NCI-H2227 treated with DMSO at 0.1 percent for 48 hours (cell line): ENCODE data around the gene HIRA.
"Not testable (repeated sequence)": the region's sequence is repeated elsewhere in the genome, so short reads cannot be mapped to it uniquely, and the experiment has no call there.

ENCODE experiments used
- DNase-seq: peaks from one replicate; lab custom pipeline; 2025; lab: John Stamatoyannopoulos, UW

The HIRA gene

DNA sequence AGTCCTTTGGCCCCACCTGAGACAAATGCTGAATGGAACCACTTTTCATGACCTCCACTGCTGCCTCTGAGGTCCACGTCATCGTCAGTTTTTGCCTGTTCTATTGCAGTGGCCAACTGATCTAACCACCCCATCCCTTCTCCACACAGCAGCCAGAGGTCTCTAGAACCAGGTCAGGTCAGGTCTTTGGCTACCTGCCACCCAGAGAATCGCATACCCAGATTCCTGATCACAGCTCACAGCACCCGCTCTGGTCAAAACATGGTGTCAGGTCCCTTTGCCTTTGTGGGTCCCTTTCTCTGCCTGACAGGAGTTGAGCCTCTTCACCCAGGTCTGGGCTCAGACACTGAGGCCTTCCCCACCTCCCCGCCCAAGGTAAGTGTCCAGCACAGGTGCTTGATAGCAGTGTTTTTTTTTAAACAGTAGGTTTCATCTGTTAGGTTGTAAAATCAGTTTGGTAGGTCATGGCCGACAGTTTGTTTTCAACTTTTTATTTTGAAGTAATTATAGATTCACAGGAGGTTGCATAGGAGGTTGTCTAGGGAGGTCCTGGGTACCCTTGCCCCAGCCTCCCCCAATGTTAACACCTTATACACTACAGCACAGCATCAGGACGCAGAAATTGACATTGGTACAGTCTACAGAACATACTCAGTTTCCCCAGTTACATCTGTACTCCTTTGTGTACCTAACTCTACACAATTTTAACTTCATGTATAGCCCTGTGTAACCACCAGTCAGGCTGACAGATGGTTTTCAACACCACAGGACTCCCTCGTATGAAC, 9.1 kb upstream of the HIRA start:
- DNase-seq = no peak

DNA sequence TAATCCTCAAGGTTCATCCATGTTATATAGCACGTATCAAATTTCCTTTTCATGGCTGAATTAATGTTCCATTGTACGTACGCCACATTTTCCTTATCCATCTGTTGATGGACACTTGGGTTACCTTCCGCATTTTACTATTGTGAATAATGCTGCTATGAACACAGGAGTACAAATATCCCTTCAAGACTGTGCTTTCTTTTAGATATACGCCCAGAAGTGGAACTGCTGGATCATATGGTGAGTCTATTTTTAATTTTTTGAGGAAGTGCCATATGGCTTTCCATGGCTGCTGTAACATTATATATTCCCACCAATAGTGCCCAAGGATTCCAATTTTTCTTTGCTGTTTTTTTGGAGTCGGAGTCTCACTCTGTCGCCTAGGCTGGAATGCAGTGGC, 6.8 kb upstream of the HIRA start:
- no peak for DNase-seq

DNA sequence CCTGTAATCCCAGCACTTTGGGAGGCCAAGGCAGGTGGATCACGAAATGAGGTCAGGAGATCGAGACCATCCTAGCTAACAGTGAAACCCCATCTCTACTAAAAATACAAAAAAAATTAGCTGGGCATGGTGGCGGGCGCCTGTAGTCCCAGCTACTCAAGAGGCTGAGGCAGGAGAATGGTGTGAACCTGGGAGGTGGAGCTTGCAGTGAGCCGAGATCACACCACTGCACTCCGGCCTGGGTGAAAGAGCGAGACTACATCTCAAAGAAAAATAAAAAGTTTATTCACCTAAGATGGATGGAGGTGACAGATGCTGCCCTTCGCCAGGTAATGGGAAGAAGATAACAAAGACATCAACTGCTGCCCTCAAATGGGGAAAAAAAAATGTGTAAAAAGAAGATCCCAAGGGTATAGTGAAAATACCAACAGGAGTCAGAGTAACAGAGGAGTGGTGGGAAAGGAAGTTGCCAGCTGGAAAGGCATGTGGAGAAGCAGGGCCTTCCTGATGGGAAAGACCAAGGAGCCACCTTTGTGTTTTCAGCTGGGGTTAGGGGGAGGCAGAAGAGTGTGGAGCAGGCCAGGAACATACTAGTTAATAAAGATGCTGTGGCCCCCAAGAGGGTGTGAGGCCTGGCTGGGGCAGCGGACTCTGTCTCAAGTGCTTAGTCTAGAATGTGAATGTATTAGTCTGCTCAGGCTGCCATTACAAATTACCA, 5.1 kb upstream of the HIRA start:
- not testable (repeated sequence) for DNase-seq

DNA sequence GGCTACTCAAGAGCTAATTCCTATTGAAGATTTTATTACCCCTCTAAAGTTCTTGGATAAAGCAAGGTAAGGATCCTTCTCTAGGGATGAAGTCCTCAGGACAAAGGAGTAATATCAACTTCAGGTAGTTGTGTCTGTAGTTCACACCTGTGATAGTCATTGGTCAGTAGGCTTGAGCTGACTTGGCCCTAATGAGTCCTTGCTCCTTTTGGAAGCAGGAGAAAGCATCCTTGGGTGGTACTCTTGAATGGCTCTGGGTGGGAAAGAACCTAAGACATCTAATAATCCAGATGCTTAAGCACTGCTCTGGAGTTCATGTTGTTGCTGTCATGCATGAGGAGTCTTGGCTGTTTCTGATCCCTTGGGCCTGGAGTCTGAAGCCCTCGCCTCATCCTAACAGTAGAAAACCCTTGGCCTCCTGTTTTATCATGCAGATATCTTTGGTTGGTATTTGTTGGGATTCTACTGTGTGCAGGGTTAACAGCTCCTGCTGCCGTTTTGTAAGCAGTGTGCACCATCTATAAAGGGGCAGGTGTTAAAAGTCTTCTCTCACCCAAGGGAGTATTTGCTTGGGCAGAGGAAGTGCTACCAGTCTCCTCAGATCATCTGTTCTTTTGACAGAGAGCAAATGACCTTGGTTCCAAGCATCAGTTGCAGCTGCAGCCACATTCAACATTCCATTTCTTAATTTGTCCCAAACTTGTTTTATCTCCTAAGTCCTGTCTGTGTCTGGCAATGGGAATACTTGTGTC, 3.5 kb upstream of the HIRA start:
- no peak for DNase-seq

DNA sequence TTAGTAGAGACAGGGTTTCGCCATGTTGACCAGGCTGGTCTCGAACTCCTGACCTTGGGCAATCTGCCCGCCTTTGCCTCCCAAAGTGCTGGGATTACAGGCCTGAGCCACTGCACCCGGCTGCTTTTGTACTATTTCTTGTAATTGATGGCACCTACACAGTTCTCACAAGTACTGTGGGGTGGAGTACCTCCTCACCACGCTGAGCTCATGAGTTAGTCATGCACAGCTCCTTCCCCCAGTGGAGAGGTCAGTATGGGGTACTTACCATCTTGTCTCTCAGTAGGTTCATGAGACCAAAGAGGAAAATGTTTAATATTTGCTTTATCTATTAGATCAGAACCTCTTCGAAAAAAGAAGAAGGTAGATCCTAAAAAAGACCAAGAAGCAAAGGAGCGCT, 2.9 kb upstream of the HIRA start:
- DNase-seq = no peak

DNA sequence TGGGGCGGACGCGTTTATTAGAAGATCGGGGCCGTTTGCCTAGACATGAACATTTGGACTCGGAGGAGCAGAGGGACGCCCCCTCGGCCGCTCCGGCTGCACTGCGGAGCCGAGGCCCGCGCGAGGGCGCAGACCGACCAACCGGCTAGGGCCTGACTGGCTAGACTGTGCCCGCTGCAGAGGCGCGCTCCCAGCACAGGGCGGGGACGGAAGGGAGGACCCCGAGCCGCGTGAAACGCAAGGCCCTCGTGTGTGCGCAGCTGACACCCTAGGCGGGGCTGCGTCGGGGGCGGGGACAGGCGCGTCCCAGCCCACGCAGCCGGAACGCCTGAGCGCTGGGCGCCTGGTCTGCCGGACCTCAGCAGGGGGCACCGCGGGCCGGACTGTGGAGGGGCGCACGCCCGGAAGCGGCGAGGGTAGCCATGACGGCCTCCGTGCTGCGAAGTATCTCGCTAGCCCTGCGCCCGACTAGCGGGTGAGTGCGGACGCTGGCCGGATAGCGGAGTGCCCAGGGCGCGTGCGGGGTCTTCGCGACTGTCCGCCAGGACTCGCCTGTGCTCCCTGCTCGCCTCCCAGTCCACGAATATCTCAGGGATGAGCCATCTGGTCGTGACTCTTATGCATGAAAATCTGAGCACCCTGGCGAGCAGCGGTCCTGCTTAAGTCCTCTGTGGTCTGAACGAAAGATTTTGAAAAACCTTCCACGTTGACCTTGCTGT, 759 bp upstream of the HIRA start, which contains the start of gene MRPL40:
MRPL40 (plus strand) TSS at position 413 of the 719 bp plus-strand sequence; CDS start at position 423, 10 bp downstream.
- peak; percentile 88 for DNase-seq

DNA sequence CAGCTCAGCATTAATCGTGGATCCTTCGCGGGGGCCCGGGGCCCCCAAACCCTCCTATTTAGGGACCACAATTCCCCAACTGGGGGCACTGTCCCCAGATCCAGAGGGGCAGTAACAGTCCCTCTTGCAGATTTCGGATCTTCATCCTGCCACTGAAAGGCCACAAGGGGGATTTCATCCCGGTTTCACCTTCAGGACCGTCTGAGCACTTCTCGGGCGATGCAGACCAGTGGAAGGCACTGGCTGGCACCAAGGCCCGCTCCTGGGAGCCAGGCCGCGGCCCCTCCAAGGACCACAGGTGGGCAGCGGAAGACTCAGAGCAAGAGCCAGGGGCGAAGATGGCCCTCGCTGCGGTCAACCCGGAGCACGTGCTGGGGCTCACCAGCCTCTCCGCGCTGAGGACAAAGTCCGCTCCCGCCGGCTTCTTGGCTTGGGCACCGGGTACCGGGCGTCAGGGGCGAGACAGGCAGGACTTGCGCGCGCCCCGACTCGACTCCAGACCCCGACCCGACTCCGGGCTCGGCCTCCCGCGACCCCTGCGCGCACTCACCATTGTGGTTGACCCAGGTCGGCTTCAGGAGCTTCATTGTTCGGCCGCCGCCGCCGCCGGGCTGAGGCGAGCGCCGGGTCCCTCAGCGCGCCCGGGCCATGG, 517 bp downstream of the HIRA start:
- DNase-seq = no peak

DNA sequence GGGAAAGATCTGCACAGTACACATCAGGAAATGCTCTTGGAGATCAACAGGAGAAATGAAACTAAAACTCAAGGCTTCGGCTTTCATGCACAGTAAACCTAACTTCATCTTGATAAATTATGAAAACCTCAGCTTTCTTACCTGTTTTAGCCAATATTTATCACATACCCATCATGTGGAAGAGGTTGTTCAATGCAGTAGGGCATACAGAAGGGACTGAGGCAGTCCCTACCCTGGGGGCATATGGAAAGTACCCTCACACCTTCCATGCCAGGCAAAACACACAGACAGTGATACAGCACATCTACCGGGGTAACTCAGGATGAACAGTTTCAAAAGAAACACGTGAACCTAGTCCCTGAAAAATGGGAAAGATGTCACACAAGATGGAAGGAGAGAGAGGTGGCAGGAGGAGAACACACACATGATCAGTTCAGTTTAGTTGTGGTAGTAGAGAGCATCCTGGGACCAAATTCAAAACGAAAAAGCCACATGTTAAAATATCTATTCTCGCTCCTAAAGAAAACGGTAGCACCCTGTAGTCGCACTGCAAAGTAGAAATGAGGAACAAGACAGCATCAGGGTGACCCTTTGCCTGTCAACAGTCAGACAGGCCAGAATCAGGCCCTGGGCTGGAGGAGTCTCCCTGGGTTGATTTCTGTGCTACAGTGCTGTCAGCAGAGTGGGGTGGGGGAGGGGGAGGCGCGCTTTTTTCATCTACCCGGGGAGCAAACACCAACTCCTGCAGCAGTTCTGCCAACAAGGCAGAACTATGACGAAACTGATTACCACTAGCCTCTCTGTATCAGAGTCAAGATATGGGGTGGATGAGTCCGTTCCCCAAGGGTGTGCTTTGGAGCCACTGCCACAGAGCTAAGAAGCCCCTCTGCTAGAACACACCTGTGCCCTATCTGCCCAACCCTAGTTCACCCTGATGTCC, 1.3 kb downstream of the HIRA start:
- peak; percentile 22 for DNase-seq

DNA sequence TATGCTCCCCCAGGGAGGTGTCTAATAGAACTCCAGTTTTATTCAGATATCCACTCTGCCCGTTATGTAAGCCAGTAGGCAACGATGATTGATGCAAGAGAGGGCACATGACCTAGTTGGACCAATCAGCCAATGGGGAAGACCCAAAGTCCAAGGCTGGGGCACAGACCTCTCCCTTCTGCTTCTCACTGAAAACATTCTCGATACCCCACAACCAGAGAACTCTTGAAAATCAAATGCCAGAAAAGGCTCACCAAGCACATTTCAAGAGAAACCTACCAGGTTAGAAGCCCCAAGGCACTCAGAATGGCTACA, 7.4 kb downstream of the HIRA start:
- DNase-seq = no peak

DNA sequence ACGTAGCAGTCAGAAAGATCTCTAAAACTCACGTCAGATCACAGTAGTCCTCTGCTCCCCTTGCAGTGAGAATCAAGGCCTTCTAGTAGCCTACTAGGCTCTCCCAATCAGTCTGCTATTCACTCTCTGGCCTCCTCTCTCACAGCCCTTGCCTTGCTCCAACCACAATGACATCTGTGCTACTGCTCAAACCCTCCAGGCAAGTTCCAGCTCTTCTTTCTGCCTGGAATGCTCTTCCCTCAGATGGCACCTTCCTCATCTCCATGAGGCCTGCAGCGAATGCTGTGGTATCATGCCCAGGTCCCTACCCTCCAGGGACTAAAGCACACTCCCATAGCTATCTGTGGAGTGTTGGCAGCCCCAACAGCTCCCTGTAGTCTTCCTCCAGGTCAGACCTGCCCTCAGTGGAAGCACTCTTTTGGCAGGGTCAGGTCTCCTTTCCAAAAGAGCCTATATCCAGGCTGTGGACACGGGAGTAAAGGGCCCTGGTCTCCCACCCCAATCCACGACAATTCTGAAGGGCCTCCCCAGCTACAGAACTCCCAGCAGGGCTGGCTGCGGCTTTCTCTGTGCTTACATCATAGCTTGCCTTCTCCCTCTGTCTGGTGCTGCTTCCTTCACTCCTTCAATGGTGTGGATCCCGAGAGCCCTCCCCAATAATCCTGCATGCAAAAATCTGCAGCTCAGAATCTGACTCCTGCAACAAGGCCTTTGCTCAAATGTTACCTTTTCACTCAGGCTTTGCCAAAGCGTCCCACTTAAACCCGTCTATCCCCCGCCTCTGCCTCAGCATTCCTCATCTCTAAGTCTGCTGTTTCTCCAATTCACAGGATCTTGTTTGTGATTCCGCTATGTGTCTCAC, 8.9 kb downstream of the HIRA start:
- no peak for DNase-seq

DNA sequence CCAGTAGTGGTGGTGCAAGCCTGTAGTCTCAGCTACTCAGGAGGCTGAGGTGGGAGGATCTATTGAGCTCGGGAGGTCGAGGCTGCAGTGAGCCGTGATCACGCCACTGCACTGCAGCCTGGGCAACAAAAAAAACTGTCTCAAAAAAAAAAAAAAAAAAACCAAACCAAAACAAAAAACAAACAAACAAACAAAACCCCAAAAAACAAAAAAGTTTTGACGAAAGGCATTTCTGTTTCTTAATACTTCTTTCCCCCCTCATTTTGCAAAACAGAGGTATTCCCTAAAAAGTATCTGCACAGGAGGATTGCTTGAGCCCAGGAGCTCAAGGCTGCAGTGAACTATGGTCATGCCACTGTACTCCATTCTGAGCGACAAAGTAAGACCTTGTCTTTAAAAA, 11.2 kb downstream of the HIRA start:
- DNase-seq = no peak

DNA sequence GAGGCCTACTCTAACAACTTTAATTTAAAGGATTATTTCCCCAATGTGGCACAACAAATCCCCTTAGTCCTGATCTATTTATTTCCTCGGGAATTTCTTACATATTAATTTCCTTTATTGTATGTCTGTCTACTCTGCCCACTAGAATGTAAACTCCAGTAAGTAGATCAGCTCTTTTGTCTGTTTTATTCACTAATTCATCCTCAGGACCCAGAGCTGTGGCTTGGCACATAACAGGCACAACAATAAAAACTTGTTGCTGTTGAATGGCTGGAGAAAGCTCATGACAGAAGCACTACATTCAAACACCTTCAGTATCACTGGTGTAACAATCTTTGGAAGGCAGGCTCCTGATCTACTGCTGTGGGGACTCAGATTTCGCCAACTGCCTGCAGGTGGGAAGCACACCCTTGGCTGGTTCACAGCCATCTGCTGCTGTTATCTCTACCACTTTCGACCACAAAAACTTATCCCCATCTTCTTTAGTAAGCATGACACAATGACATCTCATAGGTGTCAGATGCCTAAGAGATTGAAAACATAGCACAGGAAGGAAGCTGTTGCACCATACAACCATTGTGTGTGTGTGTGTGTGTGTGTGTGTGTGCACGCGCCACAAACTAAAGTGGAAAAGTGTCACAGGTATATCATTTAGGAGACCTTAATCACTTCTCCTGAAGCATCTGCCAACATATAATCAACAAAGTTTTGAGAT, 11.9 kb downstream of the HIRA start:
- DNase-seq = no peak

DNA sequence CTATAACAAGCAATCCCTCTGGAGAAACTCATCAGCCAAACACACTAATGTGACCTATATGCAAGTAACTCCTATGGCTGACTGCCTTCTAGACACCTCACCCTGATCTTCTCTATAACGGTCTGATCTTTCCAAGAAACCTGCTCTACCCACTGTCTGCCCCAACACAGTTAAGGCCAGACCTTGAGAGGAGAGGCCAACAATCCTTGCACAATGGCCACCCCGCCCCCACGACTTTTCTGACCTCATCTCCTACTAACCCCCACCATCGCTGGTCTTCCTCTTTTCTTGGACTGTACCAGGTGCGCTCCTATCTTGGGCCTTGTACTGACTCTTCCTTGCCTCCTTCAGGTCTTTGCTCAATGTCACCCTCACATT, 12.5 kb downstream of the HIRA start:
- DNase-seq = no peak

DNA sequence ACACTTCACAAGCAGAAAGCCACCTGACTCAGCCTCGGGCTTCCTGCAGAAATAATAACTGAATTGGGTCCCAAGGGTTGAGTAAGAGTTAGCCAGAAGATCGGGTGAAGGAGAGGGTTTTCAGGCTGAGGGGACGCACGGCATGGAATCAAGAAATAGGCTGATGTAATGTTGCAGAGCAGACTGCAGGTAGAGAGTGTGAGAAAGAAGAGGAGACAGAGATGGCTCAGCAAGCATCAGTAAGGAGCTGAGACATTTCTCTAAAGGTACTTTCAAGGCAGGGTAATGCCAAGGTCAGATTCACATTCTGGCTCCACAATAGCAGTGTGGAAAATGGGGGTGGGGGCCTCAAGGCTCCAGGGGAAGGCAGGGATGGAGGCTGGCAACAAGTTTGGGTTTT, 18.6 kb downstream of the HIRA start:
- no peak for DNase-seq

DNA sequence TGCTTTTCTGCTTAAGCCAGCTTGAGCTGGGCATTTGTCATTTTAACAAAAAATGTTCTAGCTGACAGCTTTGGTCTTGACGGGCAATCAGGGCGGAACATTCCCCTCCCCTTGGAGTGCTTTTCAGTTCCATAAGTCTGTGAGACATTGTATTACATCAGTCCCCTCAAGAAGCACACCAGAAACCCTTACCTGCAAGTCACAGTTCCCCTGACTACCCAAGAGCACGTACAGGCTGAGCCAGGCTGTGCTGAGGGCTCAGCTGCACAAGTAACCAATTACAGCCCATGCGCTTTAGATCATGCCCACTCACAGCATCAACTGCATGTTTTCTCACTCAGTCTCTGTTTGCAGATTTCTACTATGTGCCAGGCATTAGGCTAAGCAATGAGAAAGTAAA, 19.1 kb downstream of the HIRA start:
- DNase-seq = no peak

DNA sequence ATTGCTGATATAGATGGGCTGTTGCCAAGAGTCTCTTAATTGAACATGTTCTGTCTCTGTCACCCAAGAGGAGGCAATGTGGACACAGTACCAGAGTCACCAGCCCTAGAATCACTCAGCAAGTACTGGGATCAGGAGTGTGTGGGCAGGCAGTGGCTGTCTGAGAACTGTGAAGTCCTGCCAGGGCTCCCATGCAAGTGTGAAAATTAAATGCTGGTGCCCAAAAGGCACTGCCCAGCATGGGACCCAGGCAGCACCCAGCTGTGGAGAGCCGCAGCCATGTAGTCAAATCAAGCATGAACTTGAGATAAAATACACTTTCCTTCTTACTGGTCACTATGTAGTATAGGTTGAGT, 19.9 kb downstream of the HIRA start:
- no peak for DNase-seq

DNA sequence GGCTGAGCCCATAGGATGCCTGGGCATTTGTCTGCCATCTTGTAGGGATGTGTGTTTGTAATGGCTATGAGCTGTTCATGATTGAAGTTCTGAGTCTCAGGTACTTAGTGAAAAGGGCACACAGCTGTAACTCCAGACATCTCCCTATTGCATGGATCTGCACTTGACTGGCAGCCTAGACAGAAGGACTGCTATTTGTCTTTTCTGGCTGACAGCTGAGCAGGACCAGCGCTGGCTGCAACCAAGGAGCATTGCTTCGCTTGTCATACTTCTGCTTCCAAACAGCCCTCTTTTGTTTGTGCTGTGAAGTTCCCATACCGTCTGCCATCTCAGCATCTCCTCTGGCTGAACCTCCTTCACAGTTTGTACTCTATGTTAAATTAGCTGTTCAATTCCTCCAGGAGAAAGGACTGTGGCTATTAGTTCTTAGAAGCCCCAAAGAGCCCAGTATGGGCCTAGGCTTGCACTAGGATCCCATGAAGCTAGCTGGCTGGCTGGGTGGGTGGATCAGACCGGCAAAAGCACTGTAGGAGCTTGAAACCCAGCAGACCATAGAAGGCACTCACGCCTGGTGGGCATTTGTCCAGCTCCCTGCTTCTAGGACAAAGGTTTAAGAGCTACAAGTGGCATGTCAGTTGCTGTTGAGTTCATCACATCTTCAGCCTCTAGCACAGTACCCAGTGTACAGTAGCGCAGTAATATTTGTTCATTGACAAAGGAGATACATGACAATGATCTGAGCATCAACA, 20.4 kb downstream of the HIRA start:
- DNase-seq = no peak
